ENCODE measurements around the gene SUN3.
"Not testable (repeated sequence)": the region's sequence is repeated elsewhere in the genome, so short reads cannot be mapped to it uniquely, and the experiment has no call there.

Gene SUN3

DNA sequence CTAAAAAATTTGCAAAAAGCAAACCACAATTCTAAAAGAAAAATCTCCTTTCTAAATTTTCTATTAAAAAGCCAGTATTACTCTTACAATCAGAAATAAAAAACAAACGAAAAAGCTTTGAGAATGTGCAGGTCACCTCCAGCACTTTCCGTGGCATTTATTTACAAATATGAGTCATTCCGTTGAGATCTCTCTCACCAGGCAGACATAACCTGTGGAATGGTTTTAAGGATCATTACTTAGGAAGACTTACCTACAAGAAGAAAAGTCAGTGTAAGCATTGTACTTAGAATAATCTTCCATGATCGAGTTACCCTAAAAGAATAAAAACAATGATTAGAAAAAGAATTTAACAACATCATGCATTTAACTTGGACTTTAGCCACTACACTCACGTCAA, 3.3 kb downstream of the SUN3 start:
- DNase-seq, result no peak

DNA sequence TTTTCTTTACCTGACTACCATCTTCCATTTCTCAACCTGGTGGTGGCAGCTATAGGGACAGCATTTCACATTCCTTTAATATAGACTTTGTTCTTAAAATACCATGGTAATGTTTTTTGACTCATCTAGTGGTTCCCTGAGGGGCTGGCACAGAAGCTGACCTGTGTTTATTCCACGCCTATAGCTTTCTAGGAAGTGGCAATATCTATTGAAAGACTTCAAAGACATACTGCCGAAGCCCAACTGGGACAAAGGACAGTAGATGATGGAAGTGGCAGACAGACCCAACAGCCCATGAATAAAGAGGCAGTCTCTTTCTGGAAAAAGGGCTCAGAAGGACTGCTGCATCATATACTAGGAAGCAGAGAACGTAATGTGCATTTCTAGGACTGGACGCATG, 11.2 kb downstream of the SUN3 start:
- no peak for DNase-seq

DNA sequence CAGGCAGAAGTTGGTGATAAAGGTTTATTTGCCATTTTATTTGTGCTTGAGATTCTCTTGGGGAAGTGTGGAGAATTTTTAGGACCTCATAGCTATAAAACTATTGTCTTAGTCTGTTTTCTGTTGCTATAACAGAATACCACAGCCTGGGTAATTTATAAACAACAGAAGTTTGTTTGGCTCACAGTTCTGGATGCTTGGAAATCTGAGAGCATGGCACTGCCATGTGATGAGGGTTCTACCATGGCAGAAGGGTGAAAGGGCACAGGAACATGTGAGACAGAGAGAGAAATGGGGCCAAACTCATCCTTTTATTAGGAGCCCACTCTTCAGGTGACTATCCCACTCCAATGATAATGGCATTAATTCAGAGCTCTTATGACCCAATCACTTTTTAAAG, 12.3 kb downstream of the SUN3 start:
- DNase-seq, result no peak

DNA sequence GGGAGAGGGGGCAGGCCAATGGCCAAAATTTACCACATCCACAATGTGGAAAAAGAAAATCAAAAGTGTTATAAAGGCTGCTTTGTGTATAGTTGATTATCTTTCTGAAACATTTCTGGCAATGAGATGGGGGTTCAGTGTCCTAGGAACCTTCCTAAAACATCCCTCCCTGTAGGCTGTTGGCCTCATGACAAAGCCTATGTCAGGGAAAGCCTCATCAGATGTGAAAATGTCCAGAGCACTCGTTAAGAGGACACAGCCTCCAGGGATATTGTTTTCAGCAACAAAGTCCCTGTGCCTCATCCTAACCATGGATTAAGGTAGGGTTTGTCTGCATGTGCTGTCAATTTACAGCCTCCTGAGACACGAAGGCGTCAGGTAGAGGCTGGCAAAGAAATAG, 17.0 kb downstream of the SUN3 start:
- DNase-seq, result no peak

DNA sequence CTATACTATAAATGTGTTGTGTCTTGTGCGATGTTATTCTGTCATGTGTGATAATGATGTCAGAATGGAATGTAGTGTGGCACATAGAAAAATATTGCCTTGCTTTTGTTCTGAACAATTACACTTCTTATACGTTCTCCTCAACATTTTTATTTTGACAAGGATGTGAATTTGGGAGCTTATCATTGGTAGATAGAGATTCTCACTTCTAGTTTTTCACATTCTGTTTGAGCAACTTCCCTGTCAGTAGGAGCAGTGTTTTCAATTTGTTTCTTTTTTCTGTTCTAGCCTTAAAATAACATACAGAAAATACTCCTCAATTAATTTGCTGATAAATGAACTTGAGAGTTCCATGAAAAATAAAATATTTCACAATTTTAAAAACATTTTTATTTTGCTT, 17.6 kb downstream of the SUN3 start:
- no peak for DNase-seq

DNA sequence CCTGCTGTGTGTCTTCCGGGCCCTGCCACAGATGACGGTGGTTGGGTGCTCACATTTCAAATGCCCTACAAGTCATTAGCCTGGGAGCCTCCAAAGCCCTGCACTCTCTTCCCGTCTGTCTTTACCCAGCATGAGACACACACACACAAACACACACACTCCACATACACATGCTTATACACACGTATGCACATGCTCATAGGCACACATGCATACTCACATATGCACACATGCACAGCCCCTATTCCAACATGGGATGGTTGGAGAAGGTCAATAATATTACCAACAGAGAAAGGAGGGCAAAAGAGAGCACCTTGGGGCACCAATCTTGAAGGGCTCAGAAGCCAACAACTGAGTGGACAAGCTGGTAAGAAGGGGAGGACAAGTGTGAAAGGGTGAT, 19.0 kb downstream of the SUN3 start:
- no peak for DNase-seq

DNA sequence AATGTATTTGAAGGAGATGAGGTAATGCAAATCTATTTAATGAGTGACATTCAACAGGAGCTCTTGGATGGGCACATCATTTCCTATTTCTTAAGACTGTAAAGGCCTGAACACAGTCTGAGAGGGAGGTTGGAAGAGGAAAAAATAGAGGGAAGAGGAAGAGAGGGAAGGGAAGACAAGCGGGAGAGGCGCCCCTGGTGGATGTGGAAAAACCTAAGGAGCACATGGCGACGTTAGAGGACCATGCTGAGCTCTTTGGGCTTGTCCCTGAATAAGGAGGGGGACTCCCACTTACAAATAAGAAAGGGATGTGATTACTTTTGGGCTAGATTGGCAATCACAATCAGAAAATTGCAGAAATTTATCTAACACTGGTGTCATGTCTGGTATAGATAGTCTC, 19.6 kb downstream of the SUN3 start:
- no peak for DNase-seq

DNA sequence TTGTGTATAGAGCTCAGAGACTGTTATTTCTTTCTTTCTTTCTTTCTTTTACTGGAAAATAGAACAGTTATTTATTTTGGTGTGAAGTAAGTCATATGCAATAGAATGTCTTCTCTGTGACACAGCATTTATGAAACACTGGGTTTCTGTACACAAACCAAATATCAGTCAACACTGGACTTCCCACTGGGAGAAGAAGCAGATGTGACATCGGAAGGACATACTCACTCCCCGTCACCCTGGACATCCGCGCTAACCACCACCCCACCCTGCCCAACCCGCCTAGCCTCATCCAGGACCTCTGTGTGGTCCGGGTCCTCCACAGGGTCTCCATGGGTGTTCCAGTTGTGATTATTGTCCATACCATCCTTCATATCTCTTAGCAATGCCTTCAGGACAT, 22.0 kb downstream of the SUN3 start:
- DNase-seq, result no peak

DNA sequence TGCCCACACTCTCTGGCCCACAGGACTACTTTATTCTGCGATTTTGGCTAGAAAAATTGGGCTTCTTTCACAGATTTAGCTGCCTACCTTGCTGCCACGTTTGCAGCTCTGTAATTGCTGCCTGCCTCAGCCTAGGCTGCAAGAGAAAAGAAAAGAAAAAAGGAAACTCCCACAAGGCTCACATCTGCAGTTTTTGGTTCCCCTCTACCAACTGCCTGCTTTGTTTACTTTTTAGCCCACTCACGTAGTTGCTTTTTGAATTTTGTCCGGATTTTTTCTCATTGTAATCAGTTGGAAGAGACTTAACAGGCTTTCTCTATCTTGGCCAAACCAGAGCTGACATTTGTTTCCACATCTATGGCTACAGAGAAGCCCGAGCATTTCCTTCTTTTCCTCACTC, 24.3 kb downstream of the SUN3 start:
- no peak for DNase-seq

DNA sequence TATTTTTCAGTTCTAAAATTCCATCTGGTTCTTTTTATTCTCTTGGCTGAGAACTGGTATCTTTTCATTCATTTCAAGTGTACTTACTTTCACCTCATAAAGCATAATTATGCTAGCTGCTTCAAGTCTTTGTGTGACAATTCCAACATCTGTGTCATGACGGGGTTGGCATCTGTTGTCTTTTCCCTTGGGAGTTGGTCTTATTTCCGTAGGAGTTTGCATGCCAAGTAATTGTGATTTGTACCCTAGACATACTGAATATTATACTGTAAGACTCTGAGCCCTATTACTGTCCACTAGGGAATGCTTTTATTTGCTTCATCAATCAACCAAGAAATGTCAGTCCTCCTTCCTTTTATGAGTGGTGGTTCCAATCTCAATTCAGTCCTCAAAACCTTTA, 24.9 kb downstream of the SUN3 start:
- no peak for DNase-seq

DNA sequence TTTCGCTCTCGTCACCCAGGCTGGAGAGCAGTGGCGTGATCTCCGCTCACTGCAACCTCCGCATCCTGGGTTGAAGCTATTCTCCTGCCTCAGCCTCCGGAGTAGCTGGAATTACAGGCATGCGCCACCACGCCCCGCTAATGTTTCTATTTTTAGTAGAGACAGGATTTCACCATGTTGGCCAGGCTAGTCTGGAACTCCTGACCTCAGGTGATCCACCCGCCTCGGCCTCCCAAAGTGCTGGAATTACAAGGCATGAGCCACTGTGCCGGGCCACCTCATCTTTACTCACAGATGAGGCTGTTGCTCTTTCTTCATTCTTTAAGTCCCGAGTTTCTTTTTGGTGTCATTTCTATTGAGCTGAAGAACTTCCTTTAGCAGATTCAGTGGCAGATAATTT, 28.7 kb downstream of the SUN3 start:
- DNase-seq, result not testable (repeated sequence)

DNA sequence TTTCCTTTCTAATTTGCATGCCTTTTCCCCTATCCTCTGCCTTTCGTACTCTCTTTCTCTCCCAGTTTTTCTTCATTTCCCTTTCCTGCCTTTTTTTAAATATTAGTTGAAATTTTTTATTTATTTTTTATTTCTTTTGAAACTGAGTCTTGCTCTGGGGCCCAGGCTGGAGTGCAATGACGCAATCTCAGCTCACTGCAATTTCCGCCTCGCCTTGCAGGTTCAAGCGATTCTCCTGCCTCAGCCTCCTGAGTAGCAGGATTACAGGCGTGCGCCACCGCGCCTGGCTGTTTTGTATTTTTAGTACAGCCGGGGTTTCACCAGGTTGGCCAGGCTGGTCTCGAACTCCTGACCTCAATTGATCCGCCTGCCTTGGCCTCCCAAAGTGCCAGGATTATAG, 29.5 kb downstream of the SUN3 start:
- no peak for DNase-seq

DNA sequence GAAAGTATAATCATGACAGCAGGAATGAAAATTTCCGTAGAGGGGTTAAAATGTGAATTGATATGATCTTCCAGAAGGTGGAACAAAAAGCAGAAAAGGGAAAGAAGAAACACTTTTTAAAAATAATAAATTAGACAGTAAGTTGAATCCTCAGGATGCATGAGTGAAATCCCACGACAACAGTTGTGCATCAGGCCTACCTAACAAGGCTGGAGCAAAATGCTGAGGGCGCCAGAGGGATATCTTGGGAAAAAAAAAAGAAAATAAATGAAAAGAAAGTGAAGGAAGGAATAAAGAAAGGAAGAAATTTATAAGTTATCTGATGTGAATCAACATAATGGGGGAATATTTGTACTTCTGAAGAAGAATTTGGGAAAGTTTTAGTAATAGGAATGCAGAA, 36.5 kb downstream of the SUN3 start:
- no peak for DNase-seq

DNA sequence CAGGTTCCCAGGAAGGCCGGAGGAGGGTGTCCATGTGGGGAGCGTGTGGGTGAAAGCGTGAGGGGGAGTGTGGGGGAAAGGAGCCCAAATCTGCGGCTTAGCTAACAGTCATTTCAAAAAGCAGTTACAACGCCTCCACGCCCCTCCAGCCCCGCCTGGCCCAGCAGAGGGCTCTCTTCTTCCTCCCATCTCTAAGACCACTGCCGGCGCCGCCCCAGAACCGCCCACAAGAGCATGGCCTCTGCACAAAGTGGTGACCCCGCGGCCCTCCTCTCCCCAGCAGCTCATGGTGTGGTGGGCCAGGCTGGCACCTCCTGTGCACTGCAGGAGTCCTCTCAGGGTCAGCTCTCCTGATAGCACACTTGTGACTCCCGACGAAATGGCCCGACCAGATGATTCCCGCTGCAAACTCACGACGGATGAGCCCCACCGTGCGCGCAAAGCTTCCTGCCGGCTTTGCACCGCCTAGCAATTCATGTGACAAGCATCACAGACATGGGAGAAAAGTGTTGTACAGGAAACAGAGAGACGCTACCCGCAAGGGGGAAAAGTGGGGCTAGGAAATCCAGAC, 37.1 kb downstream of the SUN3 start:
- peak; percentile 72 for DNase-seq

DNA sequence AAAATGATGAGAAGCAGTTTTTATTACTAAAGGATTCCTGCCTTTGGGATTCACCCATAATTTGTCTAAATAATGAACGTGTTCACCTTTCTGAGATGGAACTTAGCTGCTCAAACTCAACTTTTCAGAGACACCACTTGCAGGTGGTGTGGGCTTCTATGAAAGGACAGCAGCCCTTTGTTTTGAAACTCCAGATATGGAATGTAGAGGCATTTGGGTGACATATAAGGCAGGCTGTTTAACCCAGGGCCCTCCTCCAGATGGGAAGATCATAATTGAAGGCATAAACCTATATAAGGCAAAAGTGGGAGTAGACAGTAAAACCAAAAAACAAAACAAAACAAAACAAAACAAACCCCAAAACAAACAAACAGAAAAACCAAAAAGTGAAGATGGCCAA, 37.6 kb downstream of the SUN3 start:
- no peak for DNase-seq

DNA sequence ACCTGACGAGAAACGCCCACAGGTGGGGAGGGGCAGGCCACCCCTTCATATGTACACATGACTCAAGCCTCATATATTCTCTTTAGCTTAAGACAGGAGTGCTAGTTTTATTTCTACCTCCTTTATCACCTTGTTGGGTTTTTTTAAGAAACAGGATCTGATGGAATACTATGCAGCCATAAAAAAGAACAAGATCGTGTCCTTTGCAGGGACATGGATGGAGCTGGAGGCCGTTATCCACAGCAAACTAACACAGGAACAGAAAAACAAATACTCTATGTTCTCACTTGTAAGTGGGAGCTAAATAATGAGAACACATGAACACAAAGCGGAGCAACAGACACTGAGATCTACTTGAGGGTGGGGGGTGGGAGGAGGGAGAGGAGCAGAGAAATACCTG, 38.3 kb downstream of the SUN3 start:
- no peak for DNase-seq

DNA sequence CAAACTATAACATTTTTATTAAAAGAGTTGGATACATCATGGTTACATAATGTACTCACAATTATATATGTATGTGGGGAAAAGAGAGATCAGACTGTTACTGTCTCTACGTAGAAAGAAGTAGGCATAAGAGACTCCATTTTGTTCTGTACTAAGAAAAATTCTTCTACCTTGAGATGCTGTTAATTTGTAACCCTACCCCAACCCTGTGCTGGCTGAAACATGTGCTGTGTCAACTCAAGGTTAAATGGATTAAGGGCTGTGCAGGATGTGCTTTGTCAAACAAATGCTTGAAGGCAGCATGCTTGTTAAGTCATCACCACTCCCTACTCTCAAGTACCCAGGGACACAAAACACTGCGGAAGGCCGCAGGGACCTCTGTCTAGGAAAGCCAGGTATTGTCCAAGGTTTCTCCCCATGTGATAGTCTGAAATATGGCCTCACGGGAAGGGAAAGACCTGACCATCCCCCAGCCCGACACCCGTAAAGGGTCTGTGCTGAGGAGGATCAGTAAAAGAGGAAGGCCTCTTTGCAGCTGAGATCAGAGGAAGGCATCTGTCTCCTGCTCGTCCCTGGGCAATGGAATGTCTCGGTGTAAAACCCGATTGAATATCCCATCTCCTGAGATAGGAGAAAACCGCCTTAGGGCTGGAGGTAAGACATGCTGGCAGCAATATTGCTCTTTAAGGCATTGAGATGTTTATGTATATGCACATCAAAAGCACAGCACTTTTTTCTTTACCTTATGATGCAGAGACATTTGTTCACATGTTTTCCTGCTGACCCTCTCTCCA, 39.1 kb downstream of the SUN3 start:
- DNase-seq, result not testable (repeated sequence)

DNA sequence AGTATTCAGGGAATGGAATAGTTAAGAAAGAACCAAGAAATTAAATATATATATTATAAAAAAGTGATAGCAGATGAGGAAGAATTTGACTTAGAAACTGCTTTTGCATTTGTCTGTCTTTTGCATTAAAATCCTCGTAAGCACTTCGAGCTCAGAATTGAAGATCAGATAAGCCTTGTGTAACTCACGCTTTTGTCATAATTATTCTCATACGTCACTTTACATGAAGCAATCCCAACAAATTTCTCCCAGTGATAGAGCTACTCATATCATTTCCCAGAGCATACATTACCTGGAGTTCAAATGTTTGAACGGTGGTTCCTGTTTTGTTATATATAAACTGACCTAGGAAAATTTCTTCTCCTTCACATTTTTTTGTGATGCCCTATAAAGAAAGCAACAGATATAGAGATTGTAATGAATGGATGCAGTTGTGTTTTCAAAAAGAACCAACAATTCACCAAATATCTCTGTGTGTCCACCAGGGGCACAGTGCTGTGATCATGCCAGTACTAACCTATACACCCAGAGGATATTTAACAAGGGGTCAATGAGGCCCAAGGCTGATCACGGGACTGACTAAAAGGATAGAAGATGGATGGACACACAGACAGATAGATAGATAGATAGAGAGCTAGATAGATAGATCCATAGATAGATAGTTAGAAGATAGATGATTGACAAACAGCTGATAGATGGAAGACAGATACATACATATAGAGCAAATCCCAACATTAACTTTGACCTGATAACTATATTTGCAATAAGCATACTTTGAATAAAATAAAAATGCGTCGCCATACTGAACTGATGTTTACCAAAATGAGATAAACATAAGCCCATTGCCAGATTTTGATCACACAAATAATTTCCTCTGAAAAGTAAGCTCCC, 40.2 kb downstream of the SUN3 start:
- DNase-seq, result no peak

DNA sequence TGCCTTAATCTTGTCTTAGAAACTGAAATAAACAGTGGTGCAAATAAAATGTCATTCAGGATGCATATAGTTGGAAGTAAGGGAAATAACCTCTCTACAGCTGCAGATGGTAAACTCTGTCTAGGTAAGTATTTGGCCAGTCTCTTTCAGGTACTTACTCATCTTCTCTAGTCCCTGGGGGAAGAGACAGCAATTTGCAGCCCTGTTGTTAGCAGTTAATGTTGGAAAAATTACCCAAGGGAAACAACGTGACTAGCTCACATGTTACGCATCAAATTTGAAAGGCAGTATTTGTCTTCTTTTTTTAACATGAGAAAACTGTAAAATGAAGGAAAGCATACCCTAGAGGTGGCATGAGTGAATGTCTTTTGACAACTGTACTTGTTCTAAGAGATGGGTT, 46.3 kb downstream of the SUN3 start:
- no peak for DNase-seq

DNA sequence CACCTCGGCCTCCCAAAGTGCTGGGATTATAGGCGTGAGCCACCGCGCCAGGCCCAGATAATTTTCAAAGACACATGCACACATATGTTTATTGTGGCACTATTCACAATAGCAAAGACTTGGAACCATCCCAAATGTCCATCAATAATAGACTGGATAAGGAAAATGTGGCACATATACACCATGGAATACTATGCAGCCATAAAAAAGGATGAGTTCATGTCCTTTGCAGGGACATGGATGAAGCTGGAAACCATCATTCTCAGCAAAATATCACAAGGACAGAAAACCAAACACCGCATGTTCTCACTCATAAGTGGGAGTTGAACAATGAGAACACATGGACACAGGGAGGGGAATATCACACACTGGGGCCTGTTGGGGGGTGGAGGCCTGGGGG, 48.3 kb downstream of the SUN3 start:
- DNase-seq, result not testable (repeated sequence)

DNA sequence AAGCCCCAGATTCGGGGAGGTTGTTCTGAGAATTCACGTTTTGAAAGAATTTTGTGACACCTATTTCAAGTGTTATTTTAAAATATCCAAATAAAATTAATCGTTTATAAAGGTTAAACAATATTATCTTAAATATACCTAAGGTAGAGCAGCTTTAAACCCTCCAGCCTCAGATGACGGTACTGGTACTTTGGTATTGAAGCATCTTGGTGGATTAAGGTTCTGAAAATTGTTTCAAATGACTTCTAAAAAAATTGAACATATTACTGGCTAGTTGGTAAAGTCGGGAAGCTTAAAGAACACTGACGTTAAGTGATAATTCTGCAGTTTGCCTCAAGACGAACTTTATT, 49.1 kb downstream of the SUN3 start:
- no peak for DNase-seq

DNA sequence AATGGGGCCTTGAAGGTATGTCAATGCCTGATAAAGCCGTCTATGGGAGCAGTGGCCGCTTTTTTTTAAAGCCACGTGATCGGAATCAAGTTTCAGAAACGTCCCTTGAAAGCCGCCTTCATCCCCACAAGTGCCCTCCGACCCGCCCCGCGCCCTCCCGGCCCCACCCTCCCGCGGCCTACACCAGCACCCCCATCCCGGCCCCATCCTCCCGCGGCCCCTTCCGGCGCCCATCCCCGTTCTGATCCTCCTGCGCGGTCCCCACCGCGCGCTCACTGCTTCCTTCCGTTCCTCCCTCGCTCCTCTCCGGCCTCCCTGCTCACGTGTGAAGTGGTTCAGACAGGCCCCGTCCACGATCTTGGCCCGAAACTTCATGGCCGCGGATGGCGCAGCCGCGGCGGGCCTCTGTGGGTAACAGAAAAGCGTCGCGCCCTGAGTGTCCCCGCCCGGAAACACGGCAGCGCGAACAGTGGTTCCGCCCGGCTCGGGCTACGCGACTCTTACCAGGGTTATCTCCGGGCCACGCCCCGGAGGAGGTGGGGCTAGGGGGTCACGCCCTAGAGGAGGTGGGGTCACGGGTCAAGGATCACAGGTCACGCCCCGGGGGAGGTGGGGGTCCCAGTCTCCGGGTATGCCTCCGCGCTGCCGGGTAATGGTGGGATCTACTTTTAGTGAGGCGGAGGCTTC, 49.6 kb downstream of the SUN3 start, which contains the start of gene HUS1:
Gene HUS1, minus strand, starts transcription at position 471 of the 687 bp plus-strand sequence. Its CDS starts 96 bp downstream, at position 375.
- DNase-seq, result peak; percentile 80

DNA sequence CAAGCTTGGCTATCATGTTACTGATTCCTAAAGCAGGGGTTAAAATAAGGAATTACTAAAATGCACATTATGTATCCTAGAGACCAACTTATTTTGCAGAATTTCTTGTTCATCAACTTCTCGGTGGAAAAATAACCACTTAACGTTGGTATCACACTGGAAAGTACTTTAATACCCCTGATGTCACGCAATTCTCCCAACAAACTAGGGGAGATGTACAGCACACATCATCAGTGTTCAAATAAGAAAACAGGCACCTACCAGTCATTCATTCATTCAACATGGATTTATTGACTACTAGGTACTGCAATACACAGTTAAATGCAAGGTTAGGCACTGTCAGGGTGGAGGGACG, 50.1 kb downstream of the SUN3 start:
- DNase-seq, result no peak

Measured in T-helper 9 cell (primary cell).